ENCODE data around the gene PTPRD. TPM values are rescaled to one million over a fixed set of nuclear protein-coding genes. Genes with fewer than 3 reads are reported as not detected.

The PTPRD gene
- total RNA-seq, 4 donors from 2014 or later: 85.8 to 169 (median 135) TPM

DNA sequence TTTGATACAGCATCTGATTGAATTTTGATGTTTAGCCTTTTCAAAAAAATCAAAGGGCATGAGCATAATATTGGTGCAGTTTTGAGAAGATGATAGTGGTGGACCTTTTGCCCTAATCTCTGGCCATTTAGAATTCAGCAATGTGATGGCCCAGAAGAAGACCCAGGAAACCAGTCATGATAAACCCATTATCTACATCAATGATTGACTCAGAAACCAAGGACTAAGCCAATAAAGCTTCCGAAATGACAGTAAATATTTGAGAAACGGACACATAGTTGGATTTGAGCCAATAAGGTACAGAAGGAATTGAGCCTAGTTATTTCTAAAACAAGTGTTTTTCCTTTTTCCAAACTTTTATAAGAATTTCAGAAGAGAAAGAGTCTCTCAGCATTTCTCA is 1654.4 kb downstream of the PTPRD start:
- no peaks in the 10 kb centered on the region for H3K27me3 ChIP-seq
- H3K27ac ChIP-seq: no peak overlapping the region
- no peaks in the 10 kb centered on the region for H3K36me3 ChIP-seq
- H3K4me3 ChIP-seq: no peak overlapping the region
- no peak for TF ChIP-seq POLR2A (IDR thresholded peaks at IDR 0.05)
- TF ChIP-seq, protein P1, sequence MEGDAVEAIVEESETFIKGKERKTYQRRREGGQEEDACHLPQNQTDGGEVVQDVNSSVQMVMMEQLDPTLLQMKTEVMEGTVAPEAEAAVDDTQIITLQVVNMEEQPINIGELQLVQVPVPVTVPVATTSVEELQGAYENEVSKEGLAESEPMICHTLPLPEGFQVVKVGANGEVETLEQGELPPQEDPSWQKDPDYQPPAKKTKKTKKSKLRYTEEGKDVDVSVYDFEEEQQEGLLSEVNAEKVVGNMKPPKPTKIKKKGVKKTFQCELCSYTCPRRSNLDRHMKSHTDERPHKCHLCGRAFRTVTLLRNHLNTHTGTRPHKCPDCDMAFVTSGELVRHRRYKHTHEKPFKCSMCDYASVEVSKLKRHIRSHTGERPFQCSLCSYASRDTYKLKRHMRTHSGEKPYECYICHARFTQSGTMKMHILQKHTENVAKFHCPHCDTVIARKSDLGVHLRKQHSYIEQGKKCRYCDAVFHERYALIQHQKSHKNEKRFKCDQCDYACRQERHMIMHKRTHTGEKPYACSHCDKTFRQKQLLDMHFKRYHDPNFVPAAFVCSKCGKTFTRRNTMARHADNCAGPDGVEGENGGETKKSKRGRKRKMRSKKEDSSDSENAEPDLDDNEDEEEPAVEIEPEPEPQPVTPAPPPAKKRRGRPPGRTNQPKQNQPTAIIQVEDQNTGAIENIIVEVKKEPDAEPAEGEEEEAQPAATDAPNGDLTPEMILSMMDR (IDR thresholded peaks at IDR 0.05): no peak
- H3K9me3 ChIP-seq: no peaks in the 10 kb centered on the region
- DNase-seq: no peak
- H3K4me1 ChIP-seq: no peaks in the 10 kb centered on the region

DNA sequence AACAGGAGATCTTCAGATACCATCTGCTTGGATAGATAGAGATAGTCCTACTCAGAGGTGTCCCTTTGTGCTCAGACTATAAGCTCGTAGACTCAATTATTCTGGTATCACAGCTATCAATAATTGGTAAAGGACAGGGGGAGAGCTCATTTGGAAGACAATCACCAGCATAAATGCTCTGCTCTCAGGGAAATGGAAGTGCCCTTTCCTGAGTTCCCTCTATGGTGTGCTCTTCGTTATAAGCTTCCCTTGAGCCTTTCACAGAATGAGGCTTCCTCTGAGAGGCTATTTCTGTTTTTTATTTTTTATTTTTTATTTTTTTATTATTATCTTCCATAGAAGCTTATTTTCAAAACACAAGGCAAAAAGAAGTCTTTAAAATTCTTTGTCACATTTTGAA is 1657.5 kb downstream of the PTPRD start:
- Histone ChIP-seq H3K27me3 (no peaks in the 10 kb centered on the region), H3K36me3 (no peaks in the 10 kb centered on the region), H3K4me3 (no peak overlapping the region), H3K4me1 (no peaks in the 10 kb centered on the region), H3K27ac (no peak overlapping the region), H3K9me3 (no peaks in the 10 kb centered on the region)
- no peak for TF ChIP-seq POLR2A (IDR thresholded peaks at IDR 0.05)
- TF ChIP-seq, protein P1 (IDR thresholded peaks at IDR 0.05): no peak
- DNase-seq: no peak

DNA sequence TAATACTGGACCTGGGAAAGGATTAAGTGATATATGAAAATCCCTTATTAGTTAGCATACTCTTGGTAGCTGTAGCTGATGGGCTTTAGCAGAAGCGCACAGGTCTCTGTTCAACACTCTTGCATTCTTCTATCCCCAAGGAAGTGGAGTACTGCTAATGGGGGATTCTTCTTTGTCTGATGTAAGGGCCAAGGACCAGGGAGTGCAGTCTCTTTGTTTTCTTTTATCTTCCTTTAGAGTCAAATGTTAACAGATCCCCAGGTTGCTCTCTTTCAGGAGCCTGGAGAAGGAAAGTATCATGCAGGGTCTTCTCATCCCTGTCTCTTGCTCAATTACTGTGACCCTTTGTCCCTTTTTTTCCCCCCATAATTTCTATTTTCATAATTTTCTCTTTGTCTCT is 1666.3 kb downstream of the PTPRD start:
- Histone ChIP-seq H3K4me3 (no peak overlapping the region), H3K27me3 (no peaks in the 10 kb centered on the region)

DNA sequence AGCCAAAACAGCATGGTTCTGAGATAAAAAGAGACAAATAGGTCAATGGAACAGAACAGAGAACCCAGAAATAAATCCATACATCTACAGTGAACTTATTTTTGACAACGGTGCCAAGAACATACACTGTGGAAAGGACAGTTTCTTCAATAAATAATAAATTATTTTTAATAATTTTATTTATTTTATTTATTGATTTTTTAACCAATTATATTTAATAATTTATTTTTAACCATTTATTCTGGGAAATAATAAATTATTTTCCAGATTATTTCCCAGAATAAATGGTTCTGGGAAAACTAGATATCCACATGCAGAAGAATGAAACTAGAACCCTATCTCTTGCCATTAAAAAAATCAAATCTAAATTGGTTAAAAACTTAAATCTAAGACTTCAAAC is 1669.4 kb downstream of the PTPRD start:
- DNase-seq: no peak
- Histone ChIP-seq H3K9me3 (no peaks in the 10 kb centered on the region), H3K27me3 (no peaks in the 10 kb centered on the region), H3K27ac (no peak overlapping the region), H3K4me1 (no peaks in the 10 kb centered on the region), H3K36me3 (no peaks in the 10 kb centered on the region), H3K4me3 (no peak overlapping the region)
- TF ChIP-seq, protein P1 (IDR thresholded peaks at IDR 0.05): no peak
- no peak for TF ChIP-seq POLR2A (IDR thresholded peaks at IDR 0.05)

More for the DNA sequence above, 1666.3 kb downstream of the PTPRD start:
- TF ChIP-seq, protein P1 (IDR thresholded peaks at IDR 0.05): no peak
- TF ChIP-seq POLR2A (IDR thresholded peaks at IDR 0.05): no peak
- no peaks in the 10 kb centered on the region for H3K9me3 ChIP-seq
- H3K36me3 ChIP-seq: no peaks in the 10 kb centered on the region
- H3K4me1 ChIP-seq: no peaks in the 10 kb centered on the region
- DNase-seq: no peak
- H3K27ac ChIP-seq: no peak overlapping the region

DNA sequence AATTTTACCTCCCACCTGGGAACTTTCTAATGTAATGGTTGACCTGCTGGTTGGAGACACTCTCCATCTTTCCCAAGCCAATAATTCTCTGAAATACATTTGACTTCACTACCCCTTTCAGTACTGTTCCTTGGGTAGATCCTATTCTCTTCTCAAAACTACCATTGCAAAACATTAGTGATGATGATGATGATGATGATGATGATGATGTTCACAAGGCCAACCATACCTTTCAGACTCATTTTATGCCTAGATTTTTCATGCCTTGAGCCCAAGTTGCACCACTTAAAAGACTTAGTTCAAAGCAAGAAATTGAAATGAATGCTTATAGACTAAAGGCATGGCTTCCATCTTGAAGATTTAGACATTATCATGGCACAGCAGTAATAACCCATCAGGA is 1672.2 kb downstream of the PTPRD start:
- no peak for DNase-seq
- no peak overlapping the region for H3K4me3 ChIP-seq

More for the DNA sequence above, 1672.2 kb downstream of the PTPRD start:
- H3K27me3 ChIP-seq: no peaks in the 10 kb centered on the region
- no peak overlapping the region for H3K27ac ChIP-seq
- no peaks in the 10 kb centered on the region for H3K36me3 ChIP-seq
- H3K4me1 ChIP-seq: no peaks in the 10 kb centered on the region
- H3K9me3 ChIP-seq: no peaks in the 10 kb centered on the region
- TF ChIP-seq POLR2A (IDR thresholded peaks at IDR 0.05): no peak
- TF ChIP-seq, protein P1 (IDR thresholded peaks at IDR 0.05): no peak

Data from Peyer's patch (tissue), 4 donors.